Measurements from ENCODE around the gene RAET1L.
"Not testable (repeated sequence)": the region's sequence is repeated elsewhere in the genome, so short reads cannot be mapped to it uniquely, and the experiment has no call there.

RAET1L gene

GRCh38 chr6:150025201-150025917, at the start of gene RAET1L:
RAET1L (minus strand) TSS chr6:150025532; CDS start chr6:150025471, 61 bp downstream.
- in situ Hi-C loops (cut with HindIII; ENCODE audit: low pct_ligation_motif_present, low pct_unique_long_range_greater_than_20kb, low sequenced_read_pairs) = no loop called here
- DNase-seq = peak; percentile 32

GRCh38 chr6:150075034-150075421, 49.7 kb upstream of the RAET1L start:
- DNase-seq = no peak
- in situ Hi-C loops (cut with HindIII; ENCODE audit: low pct_ligation_motif_present, low pct_unique_long_range_greater_than_20kb, low sequenced_read_pairs) = no loop called here

GRCh38 chr6:150074396-150075033, 49.2 kb upstream of the RAET1L start:
- in situ Hi-C loops (cut with HindIII; ENCODE audit: low pct_ligation_motif_present, low pct_unique_long_range_greater_than_20kb, low sequenced_read_pairs) = not testable (repeated sequence)

GRCh38 chr6:150072201-150072600, 46.9 kb upstream of the RAET1L start:
- in situ Hi-C loops (cut with HindIII; ENCODE audit: low pct_ligation_motif_present, low pct_unique_long_range_greater_than_20kb, low sequenced_read_pairs) = no loop called here
- DNase-seq = peak; percentile 69

More at GRCh38 chr6:150074396-150075033, 49.2 kb upstream of the RAET1L start:
- not testable (repeated sequence) for DNase-seq

- no peak for DNase-seq
- in situ Hi-C loops (cut with HindIII; ENCODE audit: low pct_ligation_motif_present, low pct_unique_long_range_greater_than_20kb, low sequenced_read_pairs) = no loop called here
These were observed 45.0 kb upstream of the RAET1L start for GRCh38 chr6:150070236-150070818.

- DNase-seq = no peak
- in situ Hi-C loops (cut with HindIII; ENCODE audit: low pct_ligation_motif_present, low pct_unique_long_range_greater_than_20kb, low sequenced_read_pairs) = no loop called here
These were observed 44.4 kb upstream of the RAET1L start for GRCh38 chr6:150069706-150070105.

GRCh38 chr6:150068720-150069648, 43.7 kb upstream of the RAET1L start, which contains the start of gene ULBP3:
ULBP3 (minus strand) TSS chr6:150069121; CDS start chr6:150069066, 55 bp downstream.
- in situ Hi-C loops (cut with HindIII; ENCODE audit: low pct_ligation_motif_present, low pct_unique_long_range_greater_than_20kb, low sequenced_read_pairs) = no loop called here
- peak; percentile 95 for DNase-seq

GRCh38 chr6:150068151-150068550, 42.8 kb upstream of the RAET1L start:
- in situ Hi-C loops (cut with HindIII; ENCODE audit: low pct_ligation_motif_present, low pct_unique_long_range_greater_than_20kb, low sequenced_read_pairs) = no loop called here
- no peak for DNase-seq

GRCh38 chr6:150065083-150065482, 39.8 kb upstream of the RAET1L start:
- no peak for DNase-seq
- in situ Hi-C loops (cut with HindIII; ENCODE audit: low pct_ligation_motif_present, low pct_unique_long_range_greater_than_20kb, low sequenced_read_pairs) = no loop called here

GRCh38 chr6:150063640-150064039, 38.3 kb upstream of the RAET1L start:
- no peak for DNase-seq
- in situ Hi-C loops (cut with HindIII; ENCODE audit: low pct_ligation_motif_present, low pct_unique_long_range_greater_than_20kb, low sequenced_read_pairs) = no loop called here

GRCh38 chr6:150059973-150060372, 34.6 kb upstream of the RAET1L start:
- DNase-seq; in situ Hi-C loops (cut with HindIII; ENCODE audit: low pct_ligation_motif_present, low pct_unique_long_range_greater_than_20kb, low sequenced_read_pairs): not testable (repeated sequence)

GRCh38 chr6:150058986-150059385, 33.7 kb upstream of the RAET1L start:
- in situ Hi-C loops (cut with HindIII; ENCODE audit: low pct_ligation_motif_present, low pct_unique_long_range_greater_than_20kb, low sequenced_read_pairs) = no loop called here
- no peak for DNase-seq

GRCh38 chr6:150058231-150058792, 33.0 kb upstream of the RAET1L start:
- in situ Hi-C loops (cut with HindIII; ENCODE audit: low pct_ligation_motif_present, low pct_unique_long_range_greater_than_20kb, low sequenced_read_pairs) = no loop called here
- no peak for DNase-seq

- no peak for DNase-seq
- in situ Hi-C loops (cut with HindIII; ENCODE audit: low pct_ligation_motif_present, low pct_unique_long_range_greater_than_20kb, low sequenced_read_pairs) = no loop called here
These were observed 32.2 kb upstream of the RAET1L start for GRCh38 chr6:150057501-150057951.

- in situ Hi-C loops (cut with HindIII; ENCODE audit: low pct_ligation_motif_present, low pct_unique_long_range_greater_than_20kb, low sequenced_read_pairs) = no loop called here
- DNase-seq = no peak
These were observed 31.6 kb upstream of the RAET1L start for GRCh38 chr6:150056916-150057315.

- no peak for DNase-seq
- in situ Hi-C loops (cut with HindIII; ENCODE audit: low pct_ligation_motif_present, low pct_unique_long_range_greater_than_20kb, low sequenced_read_pairs) = no loop called here
These were observed 30.8 kb upstream of the RAET1L start for GRCh38 chr6:150056156-150056555.

- DNase-seq = no peak
- in situ Hi-C loops (cut with HindIII; ENCODE audit: low pct_ligation_motif_present, low pct_unique_long_range_greater_than_20kb, low sequenced_read_pairs) = no loop called here
These were observed 29.8 kb upstream of the RAET1L start for GRCh38 chr6:150055131-150055530.

GRCh38 chr6:150053450-150053849, 28.1 kb upstream of the RAET1L start:
- in situ Hi-C loops (cut with HindIII; ENCODE audit: low pct_ligation_motif_present, low pct_unique_long_range_greater_than_20kb, low sequenced_read_pairs) = no loop called here
- DNase-seq = no peak
